Activated naive CD4-positive, alpha-beta T cell (primary cell): ENCODE results near the gene RTN4RL1.
"Not testable (repeated sequence)": the region's sequence is repeated elsewhere in the genome, so short reads cannot be mapped to it uniquely, and the experiment has no call there.

Experiments used
- DNase-seq, 4 experiments: peaks; one replicate each; lab custom pipeline; 2025; lab: John Stamatoyannopoulos, UW

RTN4RL1 gene

DNA sequence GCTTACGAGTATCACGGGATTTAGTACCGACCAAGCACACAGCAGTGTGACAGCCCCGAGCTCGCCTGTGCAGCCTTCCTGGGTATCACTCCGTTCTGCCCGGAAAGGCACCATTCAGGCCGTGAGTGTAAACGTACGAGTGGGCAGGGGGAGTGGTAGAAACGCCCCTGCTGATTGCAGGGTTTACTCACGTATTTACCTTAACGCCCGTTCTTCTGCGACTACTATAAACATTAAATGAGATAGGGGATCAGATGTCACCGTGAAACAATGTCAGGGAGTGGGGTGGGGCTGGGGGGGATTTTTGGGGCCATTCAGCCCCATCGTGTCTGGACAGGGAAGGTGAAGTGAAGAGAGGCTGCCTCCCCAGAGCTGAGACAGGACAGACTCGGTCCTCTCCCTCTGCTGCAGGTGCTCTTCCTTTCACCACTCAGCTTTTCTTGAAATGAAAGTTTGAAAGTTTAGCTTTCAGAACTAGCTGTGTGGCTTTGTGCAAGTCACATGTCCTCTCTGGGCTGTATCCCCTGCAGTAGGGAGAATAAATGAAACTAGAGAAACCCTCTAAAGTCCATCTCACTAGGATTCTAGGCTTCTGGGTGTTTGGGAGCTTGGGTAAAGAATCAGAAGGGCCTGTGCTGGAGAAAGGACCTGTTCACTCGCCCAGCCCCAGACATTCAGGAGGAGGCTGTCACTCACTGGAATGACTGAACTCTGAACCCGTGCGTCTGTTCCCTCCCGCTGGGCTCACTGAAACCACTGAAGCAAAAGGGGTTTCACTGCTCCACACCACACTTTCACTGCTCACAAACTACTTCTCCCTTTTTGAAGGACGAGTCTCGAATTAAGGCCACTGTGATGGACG lies 128.7 kb downstream of the RTN4RL1 start:
- no peak for DNase-seq

DNA sequence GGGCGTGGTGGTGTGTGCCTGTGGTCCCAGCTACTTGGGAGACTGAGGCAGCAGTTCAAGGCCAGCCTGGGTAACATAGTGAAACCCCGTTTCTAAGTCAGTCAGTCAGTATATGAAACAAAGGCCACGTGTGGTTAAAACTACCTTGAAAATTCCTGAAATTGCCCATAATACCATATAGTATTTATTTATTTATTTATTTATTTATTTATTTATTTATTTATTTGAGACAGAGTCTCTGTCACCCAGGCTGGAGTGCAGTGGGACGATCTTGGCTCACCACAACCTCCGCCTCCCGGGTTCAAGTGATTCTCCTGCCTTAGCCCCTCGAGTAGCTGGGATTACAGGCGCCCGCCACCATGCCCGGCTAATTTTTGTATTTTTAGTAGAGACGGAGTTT lies 129.7 kb downstream of the RTN4RL1 start:
- DNase-seq: not testable (repeated sequence)

DNA sequence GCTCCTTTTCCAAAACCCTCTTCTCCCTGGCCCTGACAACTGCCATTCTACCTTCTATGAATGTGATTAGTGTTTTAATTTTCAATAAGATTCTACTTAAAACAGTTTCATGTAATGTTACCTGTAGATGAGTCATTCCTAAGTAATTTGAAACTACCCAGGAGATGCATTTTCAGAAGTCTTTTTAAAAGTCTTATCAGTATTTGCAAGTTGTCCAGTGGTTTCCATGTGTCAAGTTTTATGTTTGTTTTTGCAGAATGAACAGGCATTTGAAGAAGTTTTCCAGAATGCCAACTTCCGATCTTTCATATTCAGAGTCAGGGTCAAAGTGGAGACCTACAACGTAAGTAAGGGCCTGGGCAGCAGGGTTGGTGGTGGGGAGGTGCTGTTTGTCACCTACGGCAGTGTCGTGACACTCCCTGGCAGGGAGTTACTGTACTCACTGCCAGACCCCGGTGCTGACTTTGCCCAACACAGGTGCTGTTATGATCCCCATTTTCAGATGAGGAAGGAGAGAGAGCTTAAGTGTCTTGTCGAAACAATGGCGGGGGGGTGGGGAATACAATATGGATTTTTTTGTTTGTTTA lies 130.3 kb downstream of the RTN4RL1 start:
- no peak for DNase-seq

DNA sequence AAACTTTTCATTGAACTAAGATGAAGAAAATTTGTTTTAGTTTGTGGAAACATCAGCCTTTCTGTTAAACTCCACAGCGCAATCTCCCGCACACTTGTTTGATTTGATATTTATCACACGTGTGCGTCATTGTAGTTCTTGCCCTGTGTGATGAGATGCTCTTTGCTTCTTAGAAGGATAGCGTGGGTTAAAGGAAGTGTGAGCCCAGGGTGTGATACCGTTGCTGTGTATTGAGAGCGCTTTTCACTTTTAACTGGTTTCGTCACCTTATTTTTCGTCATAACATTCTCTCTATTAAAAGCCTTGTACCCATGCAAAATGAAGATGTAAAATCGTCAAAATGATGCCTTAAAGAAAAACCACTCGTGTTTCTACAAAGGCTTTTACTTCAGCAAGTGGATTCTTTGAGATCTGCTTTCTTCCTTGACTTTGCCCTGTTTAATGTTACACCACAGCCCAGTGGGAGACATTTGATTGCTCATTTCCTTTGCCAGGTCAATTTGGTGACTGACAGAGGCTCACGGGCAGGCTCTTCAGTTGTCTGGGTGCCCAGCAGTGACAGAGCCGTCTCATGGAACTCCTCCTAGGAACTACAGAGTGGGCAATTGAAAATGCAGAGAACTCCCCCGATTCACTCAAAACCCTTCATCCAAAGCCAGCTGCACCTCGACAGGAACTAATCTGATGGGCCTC lies 134.2 kb downstream of the RTN4RL1 start:
- DNase-seq: no peak

DNA sequence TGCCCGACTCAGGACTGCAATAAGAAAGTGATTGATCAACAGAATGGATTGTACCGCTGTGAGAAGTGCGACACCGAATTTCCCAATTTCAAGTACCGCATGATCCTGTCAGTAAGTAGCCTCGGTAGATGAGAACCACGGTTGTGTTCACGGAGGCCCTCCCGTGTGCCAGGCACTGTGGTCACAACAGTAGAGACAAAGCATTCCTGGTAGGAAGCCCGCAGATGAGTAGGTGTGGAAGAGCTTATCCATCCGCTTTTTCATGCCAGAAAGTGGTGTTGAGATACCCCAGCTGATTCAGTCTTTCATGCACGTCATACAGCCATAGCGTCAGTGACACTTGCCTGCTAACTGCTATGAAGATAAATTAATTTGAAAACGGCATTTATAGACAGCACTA lies 136.4 kb downstream of the RTN4RL1 start:
- DNase-seq: no peak
